Stimulated activated memory B cell treated with anti-CD40 and anti-IgM and Interleukin-4, amounts not matched to agents 10 μg/mL and 1 μg/mL and 100 μg/mL, for 72 hours (primary cell): Measurements from ENCODE around the gene KL.

Experiments
- ATAC-seq: fragments of 150-1000 bp; cut with Tn5 transposase; 2 replicates; pipeline ENCODE4 v1.10.0; 2021
- H3K27ac Mint-ChIP-seq: one replicate; pipeline ENCODE4 v1.8.0; 2022; ENCODE audit warnings: mild to moderate bottlenecking, mixed read lengths
- H3K27me3 Mint-ChIP-seq: one replicate; pipeline ENCODE4 v1.8.0; 2022; ENCODE audit warnings: mixed read lengths
- H3K36me3 Mint-ChIP-seq: one replicate; pipeline ENCODE4 v1.8.0; 2022; ENCODE audit warnings: mixed read lengths
- H3K4me1 Mint-ChIP-seq: one replicate; pipeline ENCODE4 v1.8.0; 2022; ENCODE audit warnings: mixed read lengths
- H3K4me3 Mint-ChIP-seq: one replicate; pipeline ENCODE4 v1.8.0; 2022; ENCODE audit warnings: mild to moderate bottlenecking, moderate library complexity, mixed read lengths
- H3K9me3 Mint-ChIP-seq: one replicate; pipeline ENCODE4 v1.8.0; 2022; ENCODE audit warnings: mixed read lengths

KL gene

DNA sequence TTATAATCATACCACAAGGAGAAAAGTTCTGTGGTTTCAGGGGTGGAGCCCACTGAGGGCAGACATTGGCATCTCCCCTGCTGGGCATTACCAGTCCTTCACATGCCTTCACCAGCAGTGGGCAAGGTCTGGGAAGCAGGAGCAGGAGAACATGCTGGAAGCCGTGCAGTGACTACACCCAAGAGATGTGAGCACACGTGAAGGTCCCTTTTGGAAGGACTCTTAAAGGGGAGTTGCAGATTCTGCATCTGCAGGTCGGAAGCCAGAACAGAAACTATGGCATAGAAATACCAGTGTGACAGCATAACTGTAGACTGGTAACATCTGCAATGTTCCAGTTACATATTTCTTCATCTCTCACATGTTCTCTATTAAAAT lies 26.9 kb upstream of the KL start:
- no peaks in the 10 kb centered on the region for H3K36me3 Mint-ChIP-seq
- H3K27me3 Mint-ChIP-seq, result peaks cover 29% of the 10 kb centered on the region
- no peak for ATAC-seq

DNA sequence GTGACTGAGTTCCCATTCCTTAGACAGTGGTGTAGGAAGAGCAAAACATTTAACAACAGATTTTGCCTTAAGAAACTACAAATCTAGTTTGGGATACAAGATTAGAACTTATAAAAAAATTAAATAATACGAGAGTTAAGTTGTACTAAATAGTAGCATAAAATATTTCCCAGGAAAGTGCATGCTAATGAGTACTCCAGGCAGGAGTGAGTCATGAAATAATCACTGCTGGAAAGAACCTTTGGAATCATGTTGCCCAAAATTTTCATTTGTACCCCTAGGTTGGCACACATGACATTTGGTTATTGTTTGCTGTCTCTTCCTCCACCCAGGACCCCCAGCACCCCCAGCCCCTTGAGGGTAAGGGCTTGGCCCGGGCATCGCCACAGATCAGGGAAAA lies 26.3 kb upstream of the KL start:
- Mint-ChIP-seq H3K4me1 (peaks cover 8% of the 10 kb centered on the region), H3K4me3 (no peak overlapping the region), H3K36me3 (no peaks in the 10 kb centered on the region), H3K27me3 (peaks cover 25% of the 10 kb centered on the region), H3K9me3 (no peaks in the 10 kb centered on the region), H3K27ac (no peak overlapping the region)
- no peak for ATAC-seq

More for the DNA sequence above, 26.9 kb upstream of the KL start:
- Mint-ChIP-seq H3K9me3 (peaks cover 4% of the 10 kb centered on the region), H3K27ac (no peak overlapping the region), H3K4me1 (peaks cover 8% of the 10 kb centered on the region), H3K4me3 (no peak overlapping the region)

DNA sequence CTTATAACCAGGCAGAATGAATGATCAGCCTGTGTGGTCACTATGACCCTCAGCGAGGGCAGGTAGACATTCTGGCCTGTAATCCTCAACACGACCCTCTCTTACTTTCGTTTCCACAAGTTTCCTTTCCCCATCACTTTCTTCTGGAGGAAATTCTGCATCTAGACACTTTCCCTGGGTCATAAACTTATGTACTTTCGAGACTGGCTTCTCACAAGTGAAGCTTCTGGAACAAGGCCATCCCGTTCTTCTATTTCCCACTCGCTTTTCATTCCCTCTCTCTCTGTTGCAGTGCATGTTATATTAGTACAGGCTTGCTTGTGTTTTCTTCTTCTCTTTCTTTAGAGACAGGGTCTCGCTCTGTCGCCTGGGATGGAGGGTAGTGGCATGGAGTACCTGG lies 23.1 kb upstream of the KL start:
- no peak for ATAC-seq
- no peak overlapping the region for H3K27ac Mint-ChIP-seq
- H3K9me3 Mint-ChIP-seq, result no peaks in the 10 kb centered on the region
- H3K36me3 Mint-ChIP-seq, result no peaks in the 10 kb centered on the region
- peaks cover 26% of the 10 kb centered on the region for H3K27me3 Mint-ChIP-seq
- peaks cover 8% of the 10 kb centered on the region for H3K4me1 Mint-ChIP-seq
- no peak overlapping the region for H3K4me3 Mint-ChIP-seq

DNA sequence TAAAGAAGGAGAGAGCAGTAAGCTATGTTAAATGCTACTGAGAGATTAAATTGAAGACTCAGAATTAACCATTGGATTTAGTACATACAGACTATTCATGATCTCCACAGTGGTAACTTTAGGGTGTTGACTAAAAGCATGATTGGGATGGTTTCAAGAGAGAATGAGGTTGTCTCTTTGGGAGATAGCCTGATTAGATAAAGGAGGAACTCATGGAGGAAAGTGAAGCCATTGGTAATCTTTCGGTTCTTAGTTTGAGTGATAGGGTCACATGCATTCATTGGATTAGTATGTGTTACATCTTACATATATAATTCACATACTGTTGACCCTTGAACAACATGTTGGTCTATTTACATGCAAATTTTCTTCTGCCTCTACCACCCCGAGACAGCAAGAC lies 18.8 kb upstream of the KL start:
- peaks cover 20% of the 10 kb centered on the region for H3K27me3 Mint-ChIP-seq
- no peak overlapping the region for H3K27ac Mint-ChIP-seq
- no peaks in the 10 kb centered on the region for H3K4me1 Mint-ChIP-seq
- ATAC-seq, result no peak
- H3K36me3 Mint-ChIP-seq, result no peaks in the 10 kb centered on the region
- H3K4me3 Mint-ChIP-seq, result no peak overlapping the region
- H3K9me3 Mint-ChIP-seq, result no peaks in the 10 kb centered on the region

DNA sequence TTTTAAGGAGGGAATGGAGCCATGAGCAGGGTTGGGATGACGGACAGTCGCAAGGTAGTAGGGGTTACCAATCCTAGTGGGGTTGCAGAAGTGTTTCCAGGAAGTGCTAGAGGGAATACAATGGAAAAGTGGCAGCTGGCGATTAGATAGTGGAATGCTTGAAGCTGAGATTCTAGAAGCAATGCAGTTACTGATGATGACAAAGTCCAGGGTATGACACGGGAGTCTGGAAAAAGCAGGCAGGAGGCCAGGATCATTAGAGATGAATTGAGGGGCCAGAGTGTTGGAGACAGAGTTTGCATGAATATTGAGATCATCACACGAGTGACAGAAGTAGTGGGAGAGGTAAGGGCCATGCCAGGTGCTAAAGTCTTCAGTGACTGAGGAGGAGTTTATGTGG lies 17.3 kb upstream of the KL start:
- Mint-ChIP-seq H3K36me3 (no peaks in the 10 kb centered on the region), H3K27ac (no peak overlapping the region), H3K27me3 (peaks cover 28% of the 10 kb centered on the region), H3K4me1 (no peaks in the 10 kb centered on the region), H3K4me3 (no peak overlapping the region), H3K9me3 (no peaks in the 10 kb centered on the region)
- no peak for ATAC-seq

DNA sequence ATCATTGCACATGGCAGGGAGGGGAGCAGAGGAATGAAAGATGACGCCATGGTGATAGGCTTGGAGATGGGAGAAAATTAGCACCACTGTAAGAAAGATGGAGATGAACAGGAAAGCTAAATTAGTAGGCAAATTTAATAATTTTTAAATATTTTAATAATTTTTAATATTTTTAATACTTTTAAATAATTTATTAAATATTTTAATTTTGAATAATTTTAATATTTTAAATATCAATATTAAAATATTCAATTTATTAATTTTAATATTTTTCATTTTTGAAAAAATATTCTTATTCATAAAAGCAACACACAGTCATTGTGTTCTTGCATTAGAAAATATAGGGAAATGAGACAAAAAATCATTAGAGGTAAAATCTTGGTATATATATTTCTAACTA lies 15.9 kb upstream of the KL start:
- Mint-ChIP-seq H3K27ac (no peak overlapping the region), H3K27me3 (peaks cover 22% of the 10 kb centered on the region), H3K9me3 (no peaks in the 10 kb centered on the region), H3K4me3 (no peak overlapping the region), H3K36me3 (no peaks in the 10 kb centered on the region), H3K4me1 (no peaks in the 10 kb centered on the region)
- no peak for ATAC-seq

DNA sequence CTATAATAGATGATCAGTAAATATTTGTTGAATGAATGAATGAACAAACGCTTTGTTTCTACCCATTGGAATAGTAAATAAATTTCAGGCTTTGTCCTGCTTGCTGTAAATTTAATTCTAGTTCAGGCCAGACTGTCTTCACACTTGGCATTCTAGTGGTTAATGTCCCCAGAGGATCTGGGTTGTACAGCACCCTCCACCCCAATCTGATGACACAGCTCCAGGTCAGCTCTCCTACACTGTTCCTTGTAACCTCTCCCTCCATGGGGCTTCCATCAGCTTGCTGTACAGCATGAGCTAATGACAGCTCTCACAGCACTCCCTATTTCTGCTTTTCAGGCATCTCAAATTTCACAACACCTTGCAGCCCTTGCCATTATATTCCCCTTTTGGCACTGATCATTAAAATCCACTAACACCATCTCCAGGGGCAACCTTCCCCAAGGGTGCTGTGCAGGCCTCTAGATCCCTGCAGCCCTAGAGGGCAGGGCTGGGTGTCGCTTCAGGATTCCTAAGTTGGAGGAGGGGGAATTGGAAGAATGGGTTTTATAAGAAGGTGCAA lies 12.7 kb upstream of the KL start:
- Mint-ChIP-seq H3K36me3 (peaks cover 7% of the 10 kb centered on the region), H3K27ac (no peak overlapping the region), H3K9me3 (peaks cover 9% of the 10 kb centered on the region), H3K4me3 (no peak overlapping the region), H3K27me3 (peaks cover 39% of the 10 kb centered on the region), H3K4me1 (no peaks in the 10 kb centered on the region)
- ATAC-seq, result no peak

DNA sequence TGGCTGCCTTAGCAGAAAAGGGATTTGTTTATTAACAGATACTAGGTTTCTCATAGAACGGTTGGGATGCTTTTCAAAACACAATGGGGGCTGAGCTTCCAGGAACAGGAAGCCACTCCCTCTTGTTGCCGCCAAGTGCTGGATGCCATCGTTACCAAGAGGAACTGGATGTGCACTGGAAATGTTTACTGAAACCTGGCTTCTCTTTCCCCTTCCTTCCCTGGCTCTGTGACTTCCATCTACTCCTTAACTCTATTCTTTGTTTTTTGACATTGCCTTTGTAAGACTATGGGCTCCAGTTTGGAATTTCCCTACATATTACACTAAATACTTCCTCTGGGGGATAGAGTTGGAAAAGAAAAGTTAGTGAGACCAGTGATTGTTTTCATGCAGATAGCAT lies 11.7 kb upstream of the KL start:
- no peak for ATAC-seq
- no peak overlapping the region for H3K4me3 Mint-ChIP-seq
- peaks cover 7% of the 10 kb centered on the region for H3K36me3 Mint-ChIP-seq
- no peaks in the 10 kb centered on the region for H3K4me1 Mint-ChIP-seq
- H3K27ac Mint-ChIP-seq, result no peak overlapping the region
- peaks cover 15% of the 10 kb centered on the region for H3K9me3 Mint-ChIP-seq
- peaks cover 49% of the 10 kb centered on the region for H3K27me3 Mint-ChIP-seq

DNA sequence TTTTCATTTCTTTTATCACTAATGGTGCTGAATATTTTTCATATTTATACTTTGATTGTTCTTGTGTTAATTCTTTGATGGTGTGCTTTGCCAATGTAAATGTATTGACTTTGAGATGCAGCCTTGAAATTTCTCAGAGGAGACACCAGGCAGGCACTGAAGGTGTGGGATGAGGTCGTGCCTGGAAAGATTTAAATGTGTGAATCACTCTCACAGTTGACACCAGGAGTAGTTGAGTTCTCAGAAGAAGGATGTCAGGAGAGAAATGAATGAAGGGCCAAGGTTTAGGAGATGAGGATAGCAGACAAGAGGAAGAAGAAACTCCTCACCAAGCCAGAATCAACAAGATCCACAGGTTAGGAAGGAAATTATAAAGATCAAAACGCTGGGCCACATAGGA lies 10.1 kb upstream of the KL start:
- peaks cover 65% of the 10 kb centered on the region for H3K27me3 Mint-ChIP-seq
- no peaks in the 10 kb centered on the region for H3K4me1 Mint-ChIP-seq
- peaks cover 7% of the 10 kb centered on the region for H3K36me3 Mint-ChIP-seq
- H3K4me3 Mint-ChIP-seq, result no peak overlapping the region
- no peak overlapping the region for H3K27ac Mint-ChIP-seq
- ATAC-seq, result no peak
- H3K9me3 Mint-ChIP-seq, result peaks cover 19% of the 10 kb centered on the region

DNA sequence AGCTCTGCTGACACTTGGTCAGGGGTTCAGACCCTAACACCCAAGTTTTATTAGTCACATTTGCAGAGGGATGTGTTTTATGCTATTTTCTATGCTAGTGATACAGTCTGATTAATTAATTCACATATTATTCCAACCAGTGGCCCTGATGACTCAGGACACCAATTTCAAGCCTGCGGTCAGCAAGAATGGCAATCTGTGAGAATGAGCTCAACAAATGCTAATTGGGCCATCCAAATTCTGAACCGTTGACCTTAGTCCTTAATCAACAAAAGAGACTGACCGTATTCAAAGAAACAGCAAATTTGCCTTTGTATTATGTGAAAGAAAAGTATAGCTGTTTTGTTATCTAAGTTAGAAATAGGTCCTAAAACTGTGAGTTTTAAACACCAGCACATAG lies 9.6 kb upstream of the KL start:
- ATAC-seq, result no peak
- no peaks in the 10 kb centered on the region for H3K4me1 Mint-ChIP-seq
- H3K36me3 Mint-ChIP-seq, result peaks cover 7% of the 10 kb centered on the region
- no peak overlapping the region for H3K27ac Mint-ChIP-seq
- peaks cover 19% of the 10 kb centered on the region for H3K9me3 Mint-ChIP-seq
- H3K27me3 Mint-ChIP-seq, result peaks cover 68% of the 10 kb centered on the region
- H3K4me3 Mint-ChIP-seq, result no peak overlapping the region

DNA sequence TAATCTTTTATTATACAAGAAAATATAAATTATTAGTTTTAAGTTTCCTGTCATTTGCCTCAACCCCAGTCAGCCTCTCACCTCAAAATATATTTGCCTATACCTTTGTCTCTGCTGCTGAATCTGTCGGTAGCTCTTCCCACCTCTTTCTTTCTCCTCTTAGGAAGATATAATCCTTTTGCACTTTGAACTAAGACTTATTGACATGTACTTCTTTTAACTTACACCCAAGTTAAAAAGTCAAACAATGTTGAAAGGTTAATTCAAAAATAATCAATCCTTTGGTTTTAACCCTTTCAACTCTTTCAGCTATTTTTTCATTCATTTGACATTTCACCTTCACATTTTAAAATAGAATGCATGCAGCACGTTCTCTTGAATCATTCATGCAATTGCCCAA lies 9.0 kb upstream of the KL start:
- Mint-ChIP-seq H3K9me3 (peaks cover 19% of the 10 kb centered on the region), H3K27me3 (peaks cover 66% of the 10 kb centered on the region), H3K36me3 (peaks cover 7% of the 10 kb centered on the region), H3K4me3 (no peak overlapping the region), H3K27ac (no peak overlapping the region), H3K4me1 (no peaks in the 10 kb centered on the region)
- no peak for ATAC-seq

DNA sequence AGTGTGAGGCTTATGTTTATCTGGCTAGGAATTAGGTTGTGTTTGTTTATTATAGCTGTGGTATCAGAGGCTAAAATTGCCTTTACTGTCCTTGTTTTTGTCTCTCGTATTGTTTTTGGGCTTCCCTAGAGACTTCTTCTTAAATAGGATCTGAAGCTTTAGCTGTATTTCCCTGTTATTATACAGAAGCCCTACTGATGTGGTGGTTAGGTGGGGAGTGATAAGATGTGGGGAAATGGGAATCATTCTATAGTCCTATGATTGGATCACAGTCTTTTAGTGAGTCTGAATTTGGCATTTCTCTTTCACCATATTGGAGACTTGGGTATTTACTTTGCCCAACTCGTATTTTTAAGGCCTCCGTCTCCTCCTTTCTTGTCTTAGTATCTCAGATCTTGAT lies 8.3 kb upstream of the KL start:
- Mint-ChIP-seq H3K27ac (no peak overlapping the region), H3K27me3 (peaks cover 62% of the 10 kb centered on the region), H3K36me3 (peaks cover 7% of the 10 kb centered on the region), H3K4me3 (no peak overlapping the region), H3K9me3 (peaks cover 19% of the 10 kb centered on the region), H3K4me1 (no peaks in the 10 kb centered on the region)
- no peak for ATAC-seq

DNA sequence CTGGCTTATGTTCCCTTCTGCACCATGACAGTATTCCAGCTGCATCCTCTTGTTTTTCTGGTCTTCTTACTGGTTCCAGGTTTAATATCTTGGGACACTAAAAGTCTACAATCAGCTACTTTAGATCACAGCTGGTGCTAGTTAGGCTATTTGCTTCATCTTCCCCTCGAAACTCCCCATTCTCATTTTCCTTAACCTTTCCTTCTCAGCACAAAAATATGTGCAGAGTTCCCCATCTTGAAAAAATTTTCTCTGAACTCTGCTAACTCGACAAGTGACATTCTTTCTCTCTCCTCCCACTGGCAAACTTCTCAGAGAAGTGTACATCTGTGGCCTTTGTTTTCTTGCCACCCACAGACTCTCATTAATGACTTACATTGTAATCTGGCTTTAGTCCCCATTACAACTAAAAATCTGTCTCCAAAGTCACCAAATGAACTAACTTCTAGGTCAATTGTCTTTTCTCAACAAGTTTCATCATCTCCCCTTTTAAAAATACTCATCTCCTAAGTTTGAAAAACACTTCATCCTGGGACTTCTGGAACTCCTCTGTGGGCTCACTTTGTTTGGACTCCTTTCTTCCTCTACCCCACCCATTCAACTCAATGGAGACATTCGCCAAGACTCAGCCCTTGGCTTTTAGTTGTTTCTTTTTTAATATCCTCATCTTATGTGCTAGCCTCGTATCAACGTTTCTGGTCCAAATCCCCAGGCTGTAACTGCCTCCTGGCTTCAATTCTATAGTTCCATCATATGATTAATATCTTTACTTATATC lies 7.1 kb upstream of the KL start:
- peaks cover 7% of the 10 kb centered on the region for H3K36me3 Mint-ChIP-seq
- H3K9me3 Mint-ChIP-seq, result peaks cover 19% of the 10 kb centered on the region
- H3K4me3 Mint-ChIP-seq, result no peak overlapping the region
- no peaks in the 10 kb centered on the region for H3K4me1 Mint-ChIP-seq
- H3K27me3 Mint-ChIP-seq, result peaks cover 62% of the 10 kb centered on the region
- no peak overlapping the region for H3K27ac Mint-ChIP-seq
- ATAC-seq, result no peak

DNA sequence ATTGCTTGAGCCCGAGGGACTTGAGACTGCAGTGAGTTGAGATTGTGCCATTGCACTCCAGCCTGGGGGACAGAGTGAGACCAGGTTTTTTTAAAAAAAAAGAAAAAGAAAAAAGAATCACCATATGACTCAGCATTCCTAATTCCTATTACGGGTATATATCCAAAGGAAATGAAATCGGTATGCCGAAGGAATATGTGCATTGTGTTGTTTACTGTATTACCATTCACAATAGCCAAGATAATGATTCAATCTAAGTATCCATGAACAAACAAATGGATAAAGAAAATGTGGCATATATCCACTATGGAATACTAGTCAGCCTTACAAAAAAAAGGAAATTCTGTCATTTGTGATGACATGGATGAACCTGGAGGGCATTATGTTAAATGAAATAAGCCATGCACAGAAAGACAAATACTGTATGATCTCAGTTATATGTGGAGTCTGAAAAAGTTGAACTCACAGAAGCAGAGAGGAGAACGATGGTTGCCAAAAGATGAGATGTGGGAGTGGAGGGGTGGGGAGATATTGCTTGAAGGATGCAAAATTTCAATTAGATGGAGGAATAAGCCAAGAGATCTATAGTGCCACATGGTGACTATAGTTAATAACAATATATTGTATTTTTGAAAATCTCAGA lies 4.3 kb upstream of the KL start:
- Mint-ChIP-seq H3K27me3 (peaks cover 73% of the 10 kb centered on the region), H3K27ac (no peak overlapping the region), H3K9me3 (peaks cover 19% of the 10 kb centered on the region), H3K4me3 (no peak overlapping the region), H3K36me3 (peaks cover 7% of the 10 kb centered on the region), H3K4me1 (peaks cover 11% of the 10 kb centered on the region)
- no peak for ATAC-seq

DNA sequence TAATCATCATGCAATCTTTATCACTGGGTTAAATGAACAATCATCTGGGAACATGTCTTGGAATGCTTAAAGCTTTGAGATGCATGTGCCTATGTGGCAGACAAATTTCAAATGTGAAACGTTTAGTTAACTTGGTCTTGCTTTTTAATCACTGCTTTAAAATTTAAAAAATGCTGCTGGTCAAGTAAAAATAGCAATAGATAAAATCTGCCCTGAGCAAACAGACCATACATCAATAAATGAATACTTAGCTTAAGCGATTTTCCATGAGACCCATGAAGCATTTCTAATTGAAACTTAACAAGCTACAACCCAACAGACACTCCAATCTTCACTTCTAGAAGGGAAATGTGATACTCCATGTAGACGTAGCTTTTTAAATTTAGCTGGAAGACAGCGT lies 1.9 kb upstream of the KL start:
- peaks cover 68% of the 10 kb centered on the region for H3K27me3 Mint-ChIP-seq
- H3K4me3 Mint-ChIP-seq, result no peak overlapping the region
- ATAC-seq, result no peak
- no peaks in the 10 kb centered on the region for H3K36me3 Mint-ChIP-seq
- H3K9me3 Mint-ChIP-seq, result peaks cover 4% of the 10 kb centered on the region
- no peak overlapping the region for H3K27ac Mint-ChIP-seq
- H3K4me1 Mint-ChIP-seq, result peaks cover 18% of the 10 kb centered on the region

DNA sequence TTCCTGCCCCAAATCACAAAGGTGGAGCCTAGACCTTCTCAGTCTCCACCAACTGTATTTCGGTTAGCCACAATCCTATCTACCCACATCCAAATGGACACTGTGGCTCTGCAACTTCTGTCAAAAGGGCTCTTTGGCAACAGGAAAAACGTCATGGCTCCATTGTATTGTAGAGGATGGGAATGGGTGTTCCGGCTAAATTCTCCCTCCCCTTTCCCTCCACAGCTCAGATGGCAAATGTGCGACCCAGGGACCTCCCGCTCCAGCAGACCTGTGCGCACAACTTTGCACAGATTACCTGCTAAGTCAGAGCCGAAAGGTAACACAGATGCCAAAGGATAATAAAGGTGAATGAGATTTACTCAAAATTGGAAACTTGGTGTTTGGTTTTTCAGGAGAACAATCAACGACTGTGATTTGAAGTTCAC lies 968 bp upstream of the KL start:
- peak overlapping the region; percentile 16 for H3K4me3 Mint-ChIP-seq
- H3K9me3 Mint-ChIP-seq, result peaks cover 2% of the 10 kb centered on the region
- no peaks in the 10 kb centered on the region for H3K36me3 Mint-ChIP-seq
- ATAC-seq, result no peak
- peaks cover 18% of the 10 kb centered on the region for H3K4me1 Mint-ChIP-seq
- peaks cover 68% of the 10 kb centered on the region for H3K27me3 Mint-ChIP-seq
- H3K27ac Mint-ChIP-seq, result no peak overlapping the region
